ENCODE measurements around the gene DSP. TPM values are rescaled to one million over a fixed set of nuclear protein-coding genes. Genes with fewer than 3 reads are reported as not detected.

DSP gene
- polyA plus RNA-seq, 4 donors: 40.0 to 164 (median 78.1) TPM

DNA sequence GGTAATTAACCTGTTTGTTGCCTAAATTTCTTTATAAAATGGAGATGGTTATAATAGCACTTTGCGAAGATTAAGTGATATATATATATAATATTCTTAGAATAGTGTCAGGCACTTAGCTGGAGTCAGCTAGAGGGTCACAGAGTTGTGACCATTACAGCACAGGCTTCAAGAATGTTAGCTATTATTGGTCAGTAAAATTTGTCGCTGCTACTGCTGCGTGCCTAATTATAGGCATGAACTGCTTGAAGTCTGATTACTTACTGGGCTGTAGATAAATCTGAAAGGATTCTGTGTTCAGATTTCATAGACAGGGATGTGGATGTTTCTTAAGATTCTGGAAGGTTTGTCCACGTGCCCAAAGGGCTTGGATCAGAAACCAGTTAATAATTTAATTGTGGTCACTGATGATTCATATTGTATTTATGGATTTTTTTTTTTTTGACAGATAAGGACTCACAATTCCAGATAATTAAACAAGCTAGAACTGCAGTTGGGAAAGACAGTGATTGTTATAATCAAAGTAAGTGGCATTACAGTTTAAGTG is 53.2 kb downstream of the DSP start:
- 65 to 81% (median 76%) methylated on average over 4 of the region's 4 CpGs for WGBS, 3 donors
- Histone ChIP-seq H3K4me1 (ENCODE audit: control insufficient read depth in 3 of 3, insufficient read depth in 2 of 3, low read depth in 1 of 3, low read length in 2 of 3) (peaks cover 0 to 9% (median 8%) of the 10 kb centered on the region in 3 donors), H3K27ac (ENCODE audit: low read depth in 1 of 3, low read length in 2 of 3) (no peak overlapping the region), H3K36me3 (ENCODE audit: control insufficient read depth in 3 of 3, insufficient read depth in 2 of 3, low read depth in 1 of 3, low read length in 3 of 3) (peaks cover 3 to 7% (median 3%) of the 10 kb centered on the region in 3 donors), H3K9me3 (ENCODE audit: control insufficient read depth in 2 of 2, insufficient read depth in 1 of 2, low read depth in 1 of 2, low read length in 1 of 2) (no peaks in the 10 kb centered on the region), H3K27me3 (ENCODE audit: control insufficient read depth in 3 of 3, insufficient read depth in 3 of 3, low read length in 3 of 3) (no peaks in the 10 kb centered on the region), H3K4me3 (ENCODE audit: low read depth in 1 of 3, low read length in 3 of 3) (no peak overlapping the region)
- DNase-seq (peak in 1 of 2 donors; percentile 67), FAIRE-seq (peak; percentile 79)

DNA sequence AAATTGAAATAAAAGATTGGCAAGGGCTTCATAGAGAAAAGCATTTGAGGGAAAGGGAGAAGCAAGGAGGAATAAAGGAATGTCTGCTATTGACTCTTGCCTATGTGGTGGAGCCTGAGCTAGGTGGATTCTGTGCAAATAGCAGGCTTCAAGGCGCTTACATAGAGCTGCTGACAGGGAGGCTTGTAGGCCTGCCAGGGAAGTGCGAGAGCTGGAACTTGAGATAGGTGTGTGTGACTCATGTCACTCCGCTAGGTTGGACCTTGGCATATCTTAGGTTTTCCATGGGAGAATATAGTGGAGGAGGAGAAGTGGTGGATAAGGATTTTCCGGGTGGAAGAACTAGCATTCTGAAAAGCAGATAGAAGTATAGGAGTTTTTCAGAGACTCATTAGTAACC is 62.5 kb downstream of the DSP start:
- Histone ChIP-seq H3K36me3 (ENCODE audit: control insufficient read depth in 3 of 3, insufficient read depth in 2 of 3, low read depth in 1 of 3, low read length in 3 of 3) (peaks cover 11 to 24% (median 17%) of the 10 kb centered on the region in 3 donors), H3K27ac (ENCODE audit: low read depth in 1 of 3, low read length in 2 of 3) (peak overlapping the region in 1 of 3 donors; percentile 10), H3K4me3 (ENCODE audit: low read depth in 1 of 3, low read length in 3 of 3) (no peak overlapping the region), H3K4me1 (ENCODE audit: control insufficient read depth in 3 of 3, insufficient read depth in 2 of 3, low read depth in 1 of 3, low read length in 2 of 3) (peaks cover 0 to 9% (median 0%) of the 10 kb centered on the region in 3 donors), H3K9me3 (ENCODE audit: control insufficient read depth in 2 of 2, insufficient read depth in 1 of 2, low read depth in 1 of 2, low read length in 1 of 2) (no peaks in the 10 kb centered on the region), H3K27me3 (ENCODE audit: control insufficient read depth in 3 of 3, insufficient read depth in 3 of 3, low read length in 3 of 3) (no peaks in the 10 kb centered on the region)
- 23 to 63% (median 52%) methylated on average over 4 of the region's 4 CpGs for WGBS, 3 donors
- FAIRE-seq (no peak), DNase-seq (peak; percentile 70 to 89)

DNA sequence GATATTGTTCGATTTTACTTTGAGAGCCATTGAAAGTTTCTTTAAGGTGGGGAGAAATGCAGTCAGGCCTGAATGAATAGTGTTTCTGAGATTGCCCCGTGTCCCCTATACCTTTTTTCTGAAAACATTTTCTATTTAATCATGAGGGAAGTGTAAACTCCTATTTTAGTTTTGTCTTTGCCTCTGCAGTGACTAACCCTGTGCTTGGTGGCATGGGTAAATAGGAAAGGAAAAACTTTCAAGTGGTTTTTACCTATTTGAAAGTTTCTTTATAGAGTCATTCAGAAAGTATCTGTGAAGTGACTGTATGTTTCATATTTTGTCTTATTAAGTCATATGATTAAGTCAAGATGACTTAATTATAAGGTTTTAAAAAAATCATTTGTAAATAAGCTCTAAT is 63.0 kb downstream of the DSP start:
- no peak for FAIRE-seq

DNA sequence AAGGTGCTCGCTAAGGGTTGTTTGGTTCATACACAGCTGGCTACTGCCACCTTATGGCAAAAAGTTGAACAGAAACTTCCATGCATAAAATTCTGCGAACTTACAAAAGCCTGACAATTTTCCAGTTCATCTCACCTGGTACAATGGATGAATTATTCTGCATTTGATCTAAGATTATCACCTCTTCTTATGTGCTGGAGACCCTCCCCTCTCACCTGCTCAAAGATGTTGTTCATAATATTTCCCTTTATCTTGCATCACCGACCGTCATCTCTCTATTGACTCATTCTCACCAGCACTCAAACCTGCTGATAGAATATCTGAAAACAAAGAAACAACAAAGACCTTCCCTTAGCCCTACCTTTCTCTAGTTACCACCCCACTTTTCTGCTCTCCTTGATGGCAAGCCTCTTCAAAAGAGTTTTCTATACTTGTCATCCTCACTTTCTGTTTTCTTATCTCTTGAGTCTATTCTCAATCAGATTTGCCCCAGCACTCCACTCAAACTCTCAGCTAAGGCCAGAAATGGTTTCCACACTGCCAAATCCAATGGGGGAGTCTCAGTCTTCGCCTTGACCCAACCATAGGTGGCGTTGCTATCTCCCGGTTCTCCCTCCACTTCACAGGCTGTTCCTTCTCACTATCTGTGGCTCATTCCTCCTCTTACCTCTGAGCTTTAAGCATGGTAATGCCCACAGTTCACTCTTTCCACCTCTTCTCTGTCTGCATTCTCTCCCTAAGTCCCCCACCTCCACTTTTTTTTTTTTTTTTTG is 74.3 kb downstream of the DSP start:
- H3K27ac ChIP-seq (ENCODE audit: low read depth in 1 of 3, low read length in 2 of 3): no peak overlapping the region
- H3K9me3 ChIP-seq (ENCODE audit: control insufficient read depth in 2 of 2, insufficient read depth in 1 of 2, low read depth in 1 of 2, low read length in 1 of 2): no peaks in the 10 kb centered on the region
- peaks cover 0 to 17% (median 5%) of the 10 kb centered on the region in 3 donors for H3K36me3 ChIP-seq (ENCODE audit: control insufficient read depth in 3 of 3, insufficient read depth in 2 of 3, low read depth in 1 of 3, low read length in 3 of 3)
- no peak overlapping the region for H3K4me3 ChIP-seq (ENCODE audit: low read depth in 1 of 3, low read length in 3 of 3)
- DNase-seq: peak; percentile 71 to 78
- H3K27me3 ChIP-seq (ENCODE audit: control insufficient read depth in 3 of 3, insufficient read depth in 3 of 3, low read length in 3 of 3): no peaks in the 10 kb centered on the region
- H3K4me1 ChIP-seq (ENCODE audit: control insufficient read depth in 3 of 3, insufficient read depth in 2 of 3, low read depth in 1 of 3, low read length in 2 of 3): no peaks in the 10 kb centered on the region
- 5 to 21% (median 15%) methylated on average over 7 of the region's 7 CpGs for WGBS, 3 donors
- no peak for FAIRE-seq

More for the DNA sequence above, 63.0 kb downstream of the DSP start:
- peaks cover 11 to 23% (median 17%) of the 10 kb centered on the region in 3 donors for H3K36me3 ChIP-seq (ENCODE audit: control insufficient read depth in 3 of 3, insufficient read depth in 2 of 3, low read depth in 1 of 3, low read length in 3 of 3)
- H3K27me3 ChIP-seq (ENCODE audit: control insufficient read depth in 3 of 3, insufficient read depth in 3 of 3, low read length in 3 of 3): no peaks in the 10 kb centered on the region
- H3K27ac ChIP-seq (ENCODE audit: low read depth in 1 of 3, low read length in 2 of 3): peak overlapping the region in 1 of 3 donors; percentile 10
- no peak for DNase-seq
- no peak overlapping the region for H3K4me3 ChIP-seq (ENCODE audit: low read depth in 1 of 3, low read length in 3 of 3)
- H3K9me3 ChIP-seq (ENCODE audit: control insufficient read depth in 2 of 2, insufficient read depth in 1 of 2, low read depth in 1 of 2, low read length in 1 of 2): no peaks in the 10 kb centered on the region
- WGBS, 3 donors: 62 to 82% (median 82%) methylated on average over 2 of the region's 2 CpGs
- peaks cover 0 to 9% (median 0%) of the 10 kb centered on the region in 3 donors for H3K4me1 ChIP-seq (ENCODE audit: control insufficient read depth in 3 of 3, insufficient read depth in 2 of 3, low read depth in 1 of 3, low read length in 2 of 3)

DNA sequence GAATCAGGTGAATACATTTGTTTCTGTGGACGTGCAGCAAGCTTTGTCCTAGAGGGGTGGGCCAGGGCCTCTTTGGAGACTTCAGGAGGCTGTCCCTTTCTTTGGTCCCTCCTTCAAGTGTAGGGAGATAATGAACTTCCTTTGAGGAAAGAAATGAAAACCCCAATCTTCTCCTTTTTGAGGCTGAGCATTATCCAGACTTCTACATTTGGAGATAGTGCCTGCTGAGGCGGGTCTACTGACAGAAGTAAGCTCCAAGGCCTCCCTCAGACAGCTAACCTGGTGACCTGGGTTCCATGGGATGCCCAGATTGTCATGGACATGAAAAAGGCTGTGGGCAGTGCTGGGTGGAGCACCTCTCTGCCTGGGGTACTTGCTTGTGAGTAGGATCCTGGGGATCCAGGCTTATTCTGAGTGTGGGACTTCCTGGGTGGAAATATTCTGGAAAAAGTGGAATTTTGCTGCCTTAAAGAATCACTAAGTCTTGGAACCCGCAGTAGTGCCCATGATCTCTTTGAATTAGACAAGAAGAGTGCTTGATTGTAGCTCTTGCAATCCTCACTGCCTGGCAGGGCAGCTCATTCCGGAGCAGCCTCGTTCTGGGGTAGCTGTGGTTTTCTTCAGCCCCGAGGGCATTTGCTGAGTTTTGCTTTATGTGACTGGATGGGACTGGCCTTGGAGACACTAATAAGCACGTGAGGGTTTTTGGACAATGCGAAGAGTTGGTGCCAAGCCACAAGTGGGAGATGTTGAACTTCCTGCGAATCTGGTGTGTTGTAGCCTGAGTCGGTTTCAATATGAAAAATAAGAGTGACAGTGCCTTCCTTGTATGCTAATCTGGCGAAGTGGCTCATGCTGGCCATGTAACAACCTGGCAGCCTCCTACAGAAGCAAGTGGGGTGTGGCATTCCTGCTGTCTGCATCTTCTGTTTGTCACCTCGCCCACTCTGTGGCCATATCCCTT is 76.6 kb downstream of the DSP start:
- 46 to 51% (median 50%) methylated on average over 12 of the region's 12 CpGs for WGBS, 3 donors
- peaks cover 0 to 6% (median 0%) of the 10 kb centered on the region in 3 donors for H3K36me3 ChIP-seq (ENCODE audit: control insufficient read depth in 3 of 3, insufficient read depth in 2 of 3, low read depth in 1 of 3, low read length in 3 of 3)
- H3K9me3 ChIP-seq (ENCODE audit: control insufficient read depth in 2 of 2, insufficient read depth in 1 of 2, low read depth in 1 of 2, low read length in 1 of 2): no peaks in the 10 kb centered on the region
- no peak for FAIRE-seq
- H3K27ac ChIP-seq (ENCODE audit: low read depth in 1 of 3, low read length in 2 of 3): no peak overlapping the region
- DNase-seq: peak in 1 of 2 donors; percentile 9
- H3K27me3 ChIP-seq (ENCODE audit: control insufficient read depth in 3 of 3, insufficient read depth in 3 of 3, low read length in 3 of 3): no peaks in the 10 kb centered on the region
- H3K4me1 ChIP-seq (ENCODE audit: control insufficient read depth in 3 of 3, insufficient read depth in 2 of 3, low read depth in 1 of 3, low read length in 2 of 3): no peaks in the 10 kb centered on the region
- no peak overlapping the region for H3K4me3 ChIP-seq (ENCODE audit: low read depth in 1 of 3, low read length in 3 of 3)

DNA sequence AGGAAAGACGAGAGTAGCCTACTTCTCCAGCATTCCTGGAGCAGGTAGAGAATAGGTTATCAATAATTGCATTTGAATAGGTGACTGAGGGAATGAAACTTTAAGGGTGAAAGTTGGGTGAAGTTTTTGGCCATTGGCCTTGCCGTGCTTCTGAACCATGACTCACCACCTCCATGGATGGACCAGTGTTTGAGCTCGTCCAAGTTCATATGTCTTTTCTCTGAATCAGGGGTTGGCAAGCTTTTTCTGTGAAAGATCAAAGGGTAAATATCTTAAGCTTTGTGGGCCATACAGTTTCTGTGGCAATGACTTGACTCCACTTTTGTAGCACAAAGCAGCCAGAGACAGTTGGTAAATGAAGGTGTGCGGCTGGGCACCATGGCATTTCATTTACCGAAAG is 80.3 kb downstream of the DSP start:
- Histone ChIP-seq H3K36me3 (ENCODE audit: control insufficient read depth in 3 of 3, insufficient read depth in 2 of 3, low read depth in 1 of 3, low read length in 3 of 3) (no peaks in the 10 kb centered on the region), H3K27me3 (ENCODE audit: control insufficient read depth in 3 of 3, insufficient read depth in 3 of 3, low read length in 3 of 3) (no peaks in the 10 kb centered on the region), H3K4me3 (ENCODE audit: low read depth in 1 of 3, low read length in 3 of 3) (no peak overlapping the region), H3K27ac (ENCODE audit: low read depth in 1 of 3, low read length in 2 of 3) (no peak overlapping the region), H3K4me1 (ENCODE audit: control insufficient read depth in 3 of 3, insufficient read depth in 2 of 3, low read depth in 1 of 3, low read length in 2 of 3) (no peaks in the 10 kb centered on the region), H3K9me3 (ENCODE audit: control insufficient read depth in 2 of 2, insufficient read depth in 1 of 2, low read depth in 1 of 2, low read length in 1 of 2) (no peaks in the 10 kb centered on the region)
- FAIRE-seq (no peak), DNase-seq (no peak)
- 87 to 92% (median 88%) methylated on average over 5 of the region's 5 CpGs for WGBS, 3 donors

DNA sequence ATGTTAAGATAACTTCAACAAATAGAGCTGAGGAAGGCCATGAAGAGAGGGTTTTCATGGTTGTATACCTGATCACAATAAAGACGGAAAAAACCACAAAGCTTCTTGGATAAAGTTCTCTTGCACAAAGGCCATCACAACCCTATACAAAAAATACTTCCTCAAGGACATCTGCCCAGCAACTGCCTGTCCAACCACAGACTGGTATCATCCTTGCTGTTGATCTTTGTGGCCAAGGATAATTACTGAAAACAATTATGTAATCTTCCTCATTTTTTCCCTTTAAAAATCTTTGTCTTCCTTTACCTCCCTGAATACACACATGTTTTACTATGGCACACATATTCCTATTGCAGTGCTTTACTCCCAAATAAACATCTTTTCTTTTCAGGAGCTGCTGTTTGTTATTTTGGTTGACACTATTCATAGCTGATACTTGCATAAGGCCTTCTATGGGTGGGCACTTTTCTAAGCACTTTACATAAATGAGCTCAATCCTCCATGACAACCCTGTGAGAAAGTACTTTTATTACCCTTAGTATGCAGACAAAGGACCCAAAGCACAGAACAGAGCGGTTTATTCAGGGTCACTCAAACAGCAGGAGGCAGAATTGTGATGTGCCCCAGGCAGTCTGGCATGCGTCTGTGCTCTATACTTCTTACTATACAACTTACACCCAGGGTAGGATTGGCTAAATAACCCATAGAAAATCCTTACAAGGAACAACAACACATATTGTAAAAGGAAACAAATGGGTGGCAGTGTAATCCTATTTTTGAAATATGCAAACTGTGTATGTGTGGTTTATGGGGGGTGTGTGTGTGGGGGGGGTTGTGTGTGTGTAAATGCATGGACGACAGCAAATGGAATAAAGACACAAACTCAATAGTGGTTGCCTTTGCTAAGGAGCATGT is 83.6 kb downstream of the DSP start:
- Histone ChIP-seq H3K4me3 (ENCODE audit: low read depth in 1 of 3, low read length in 3 of 3) (no peak overlapping the region), H3K36me3 (ENCODE audit: control insufficient read depth in 3 of 3, insufficient read depth in 2 of 3, low read depth in 1 of 3, low read length in 3 of 3) (no peaks in the 10 kb centered on the region), H3K27me3 (ENCODE audit: control insufficient read depth in 3 of 3, insufficient read depth in 3 of 3, low read length in 3 of 3) (no peaks in the 10 kb centered on the region), H3K4me1 (ENCODE audit: control insufficient read depth in 3 of 3, insufficient read depth in 2 of 3, low read depth in 1 of 3, low read length in 2 of 3) (no peaks in the 10 kb centered on the region), H3K9me3 (ENCODE audit: control insufficient read depth in 2 of 2, insufficient read depth in 1 of 2, low read depth in 1 of 2, low read length in 1 of 2) (no peaks in the 10 kb centered on the region), H3K27ac (ENCODE audit: low read depth in 1 of 3, low read length in 2 of 3) (no peak overlapping the region)
- 65 to 76% (median 66%) methylated on average over 4 of the region's 4 CpGs for WGBS, 3 donors
- no peak for FAIRE-seq
- no peak for DNase-seq

Data from small intestine (tissue), 7 donors.